Hypothalamus (tissue), 51 donors: ENCODE data around the gene SLC35E2B.
"Not testable (repeated sequence)": the region's sequence is repeated elsewhere in the genome, so short reads cannot be mapped to it uniquely, and the experiment has no call there.

Experiments used
- DNase-seq, 51 donors: peaks; one replicate each; lab custom pipeline; 2025; lab: John Stamatoyannopoulos, UW

Gene SLC35E2B

GRCh38 chr1:1677718-1678580 is 14.6 kb downstream of the SLC35E2B start:
- DNase-seq: no peak

- not testable (repeated sequence) for DNase-seq
Measured at GRCh38 chr1:1676087-1676486, 16.5 kb downstream of the SLC35E2B start.

GRCh38 chr1:1675218-1675617 is 17.4 kb downstream of the SLC35E2B start:
- not testable (repeated sequence) for DNase-seq

- not testable (repeated sequence) for DNase-seq
Measured at GRCh38 chr1:1674806-1675205, 17.8 kb downstream of the SLC35E2B start.

DNA sequence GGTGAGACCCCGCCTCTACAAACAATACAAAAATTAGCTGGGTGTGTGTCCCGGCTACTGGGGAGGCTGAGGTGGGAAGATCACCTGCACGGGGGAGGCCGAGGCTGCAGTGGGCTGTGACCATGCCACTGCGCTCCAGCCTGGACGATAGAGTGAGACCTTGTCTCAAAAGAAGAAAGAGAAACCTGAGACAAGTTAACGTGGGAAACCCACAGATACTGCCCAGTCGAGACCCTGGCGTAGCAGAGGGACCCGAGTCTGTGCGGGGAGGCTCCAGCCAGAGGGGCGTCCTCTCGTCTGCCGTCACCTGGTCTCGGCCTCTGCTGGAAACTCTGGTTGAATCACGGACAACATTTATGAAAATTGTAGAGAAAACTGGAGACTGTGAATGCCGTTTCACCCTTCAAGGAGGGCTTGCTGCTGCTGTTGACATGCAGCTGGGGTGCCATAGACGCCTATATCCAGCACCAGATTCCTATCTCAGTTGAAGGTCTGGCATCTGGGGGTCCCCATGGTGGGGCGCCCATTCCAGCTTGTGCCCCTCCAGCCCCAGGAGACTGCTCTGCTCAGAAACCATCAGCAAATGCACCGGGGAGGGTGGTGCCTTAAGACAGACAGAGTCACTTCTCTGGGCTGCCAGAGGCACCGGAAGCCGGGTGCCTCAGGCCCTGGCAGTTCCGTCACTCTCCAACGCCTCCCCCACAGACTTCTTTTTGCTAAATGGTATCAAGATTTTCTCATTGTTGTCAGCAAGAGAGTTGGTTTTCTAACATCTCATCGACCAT is 20.2 kb downstream of the SLC35E2B start:
- no peak for DNase-seq

DNA sequence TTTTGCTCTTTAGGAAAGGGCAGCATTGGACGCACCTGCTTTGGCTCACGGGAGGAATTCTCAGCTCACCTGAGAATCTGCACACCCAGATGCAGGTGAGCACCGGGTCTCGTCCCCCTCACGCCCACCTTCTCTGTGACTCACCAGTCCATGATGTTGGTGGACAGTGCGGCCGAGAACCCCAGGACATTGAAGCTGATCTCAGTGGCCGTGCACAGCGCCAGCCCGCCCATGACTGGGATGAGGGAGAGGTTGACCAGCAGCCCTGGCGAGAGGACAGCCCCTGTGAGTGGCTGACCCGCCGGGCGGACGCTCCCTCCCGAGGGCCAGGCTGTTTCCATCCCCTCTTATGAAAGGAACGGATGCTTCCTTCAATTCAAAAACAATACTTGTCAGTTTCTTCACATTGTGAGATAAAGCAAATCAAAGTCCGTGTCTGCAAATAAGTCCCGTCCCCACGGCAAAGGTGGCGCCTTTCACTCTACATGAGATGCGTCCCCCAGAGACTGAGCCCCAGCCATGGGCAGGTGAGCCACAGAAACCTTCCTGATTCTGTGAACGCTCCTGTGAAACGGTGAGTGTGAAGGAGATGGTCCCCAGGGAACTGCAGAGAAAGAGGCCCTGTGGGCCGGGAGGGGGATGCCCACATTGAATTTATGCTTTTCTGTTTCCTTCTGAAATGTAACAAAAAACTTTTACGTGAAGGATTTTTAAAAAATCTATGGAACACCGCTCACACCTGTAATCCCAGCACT is 21.1 kb downstream of the SLC35E2B start:
- DNase-seq: no peak

- DNase-seq: no peak
Measured at GRCh38 chr1:1670866-1671265, 21.7 kb downstream of the SLC35E2B start.

DNA sequence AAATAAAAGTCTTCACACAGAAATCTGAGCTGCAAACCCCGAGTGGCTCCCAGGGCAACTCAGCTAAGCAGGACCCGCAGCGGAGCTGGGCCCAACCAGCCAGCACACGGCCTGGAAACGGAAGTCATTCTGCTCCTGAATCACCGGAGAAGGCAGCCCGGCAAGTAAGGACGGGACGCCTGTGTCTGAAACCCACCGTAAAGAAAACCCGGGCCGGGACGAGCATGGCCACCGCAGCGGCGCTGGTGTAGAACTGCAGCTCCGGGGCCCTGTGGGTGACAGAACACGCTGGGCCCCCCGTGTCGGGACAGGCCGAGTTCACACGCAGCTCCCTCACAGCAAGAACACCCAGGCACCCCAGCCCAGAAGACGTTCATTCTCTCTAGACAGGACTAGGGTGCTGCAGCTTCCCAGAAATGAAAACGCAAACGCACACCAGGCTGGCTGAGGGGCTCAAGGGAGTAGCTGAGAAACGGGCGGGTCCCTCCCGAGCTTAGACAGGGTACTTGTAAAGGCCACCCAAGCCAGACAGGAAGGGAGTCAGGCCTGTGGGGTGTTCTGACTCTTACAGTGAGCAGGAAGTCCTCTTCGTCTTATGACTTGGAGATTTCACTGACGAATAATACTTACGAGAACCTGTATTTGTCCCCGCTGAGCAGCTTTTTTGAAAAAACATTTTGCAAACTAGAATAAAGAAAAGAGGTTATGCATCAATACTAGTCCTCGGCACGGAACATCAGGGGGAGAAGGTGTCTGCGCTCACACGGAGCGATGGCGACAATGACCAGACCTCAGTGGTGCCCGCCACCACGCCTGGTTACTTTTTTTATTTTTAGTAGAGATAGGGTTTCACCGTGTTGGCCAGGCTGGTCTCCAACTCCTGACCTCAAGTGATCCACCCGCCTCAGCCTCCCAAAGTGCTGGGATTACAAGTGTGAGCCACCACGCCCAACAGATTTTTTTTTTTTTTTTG is 22.8 kb downstream of the SLC35E2B start:
- DNase-seq: no peak

- DNase-seq: no peak
Measured at GRCh38 chr1:1666526-1666925, 26.1 kb downstream of the SLC35E2B start.

DNA sequence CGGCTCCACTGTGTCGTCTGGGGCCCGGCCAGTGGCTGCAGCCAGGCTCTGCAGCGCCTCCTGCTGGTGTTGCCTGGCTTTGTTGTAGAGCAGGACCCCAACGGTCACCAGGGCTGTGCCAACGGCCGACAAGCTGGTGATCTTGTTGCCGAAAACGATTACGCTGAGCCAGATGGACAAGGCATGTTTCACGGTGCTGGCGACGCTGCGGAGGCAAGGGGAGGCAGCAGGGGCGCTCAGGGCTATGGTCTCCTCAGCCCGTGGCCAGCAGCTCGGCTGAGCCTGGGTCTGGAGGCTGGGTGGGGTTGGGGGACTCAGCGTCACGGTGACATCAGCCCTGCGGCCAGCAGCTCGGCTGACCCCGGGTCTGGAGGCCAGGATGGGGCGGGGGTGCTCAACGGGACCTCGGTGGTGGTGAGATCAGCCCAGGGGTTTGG is 26.8 kb downstream of the SLC35E2B start:
- no peak for DNase-seq

DNA sequence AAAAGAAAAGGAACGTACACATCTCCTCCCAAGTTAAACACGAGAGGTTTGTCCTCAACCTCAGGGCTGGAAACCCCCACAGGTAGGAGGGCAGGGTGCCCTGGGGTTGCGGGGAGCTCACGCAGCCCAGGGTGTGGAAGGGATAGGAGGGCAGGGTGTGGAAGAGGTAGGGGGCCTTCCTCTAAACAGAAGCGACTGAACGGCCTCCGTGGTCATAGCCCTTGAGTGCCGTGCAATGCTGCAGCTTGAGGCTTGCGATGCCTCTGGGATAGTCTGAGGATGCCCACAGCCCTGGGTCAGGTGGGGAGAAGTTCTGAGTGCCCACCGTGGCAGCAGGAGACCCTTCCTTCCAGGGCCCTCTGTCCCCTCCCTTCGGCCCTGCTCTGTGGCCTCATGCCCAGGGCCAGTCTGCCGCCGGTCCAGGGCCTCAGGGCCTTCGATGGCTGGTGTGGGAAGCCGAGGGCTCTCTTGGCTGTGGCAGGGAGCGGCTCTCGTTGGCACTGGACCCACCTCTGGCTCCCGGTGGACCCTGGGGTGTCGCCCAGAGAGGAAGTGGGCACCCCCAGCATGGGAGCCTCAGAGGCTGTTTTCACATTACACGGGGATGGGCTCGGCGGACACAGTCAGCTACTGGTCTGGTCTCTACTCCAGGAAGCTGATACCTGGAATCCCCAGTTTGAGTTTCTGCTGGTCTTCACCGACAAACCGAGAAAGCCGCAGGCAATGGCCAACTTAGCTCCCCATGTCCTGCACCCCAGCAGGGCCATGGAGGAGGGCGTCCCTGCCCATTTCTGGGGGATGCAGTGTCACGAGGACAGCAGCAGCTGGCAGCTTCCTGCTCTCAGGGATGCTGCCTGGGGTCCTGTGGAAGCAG is 27.4 kb downstream of the SLC35E2B start:
- no peak for DNase-seq

- DNase-seq: not testable (repeated sequence)
Measured at GRCh38 chr1:1664318-1664717, 28.3 kb downstream of the SLC35E2B start.

- not testable (repeated sequence) for DNase-seq
Measured at GRCh38 chr1:1662830-1663560, 29.6 kb downstream of the SLC35E2B start.

GRCh38 chr1:1662392-1662791 is 30.2 kb downstream of the SLC35E2B start:
- DNase-seq: not testable (repeated sequence)

DNA sequence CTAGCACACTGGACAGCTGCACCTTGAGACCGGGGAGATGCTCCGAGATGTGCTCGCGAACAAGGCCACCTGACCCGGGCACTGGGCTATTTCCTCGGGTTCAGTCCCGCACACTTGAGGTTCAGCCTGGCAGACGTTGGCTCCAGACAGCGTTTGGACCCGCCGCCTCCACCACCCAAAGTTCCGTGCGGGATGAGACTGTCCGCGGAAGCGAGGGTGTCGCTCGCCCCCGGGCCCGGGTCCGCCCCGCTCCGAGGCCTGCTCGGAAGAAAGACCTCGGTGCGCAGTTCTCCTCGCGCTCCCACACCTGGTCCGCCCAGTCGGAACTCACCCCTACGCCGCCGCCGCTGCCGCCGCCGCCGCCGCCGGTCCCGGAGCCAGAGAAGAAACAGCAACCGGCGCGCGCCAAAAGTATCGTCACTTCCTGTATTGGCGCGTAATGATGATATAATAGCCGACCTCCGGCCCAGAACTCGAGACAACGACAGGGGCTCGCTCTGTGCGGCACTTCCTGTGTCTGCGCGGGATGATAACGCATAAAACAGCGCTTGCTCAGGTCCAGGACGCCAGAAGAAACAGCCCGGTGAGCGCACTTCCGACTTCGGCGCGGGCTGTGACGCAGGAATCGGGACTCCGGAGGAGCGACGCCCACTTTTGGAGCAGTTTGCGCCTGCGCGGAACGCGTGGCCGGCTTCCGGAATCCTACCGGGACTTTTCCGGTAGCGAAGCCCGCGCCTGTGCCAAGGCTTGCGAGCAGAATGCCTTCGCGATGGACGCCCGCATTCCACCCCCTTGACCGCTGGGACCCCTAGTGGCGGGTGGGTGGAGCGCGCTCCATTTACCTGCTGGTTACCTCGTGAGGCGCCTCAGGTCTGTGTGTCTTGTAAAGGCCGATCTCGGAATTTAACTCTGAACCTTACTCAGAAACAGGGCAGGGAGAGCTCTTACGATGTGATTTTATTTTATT is 33.7 kb downstream of the SLC35E2B start, which contains the start of gene CDK11B:
CDK11B (minus strand) TSS at position 422 of the 967 bp plus-strand sequence. CDS start 1,519 bp downstream, outside the sequence.
- DNase-seq: peak; percentile 55 to 95 (median 86)

- not testable (repeated sequence) for DNase-seq
Measured at GRCh38 chr1:1648265-1648664, 44.3 kb downstream of the SLC35E2B start.
